Measurements from ENCODE around the gene PNMA8B.

The PNMA8B gene, protein sequence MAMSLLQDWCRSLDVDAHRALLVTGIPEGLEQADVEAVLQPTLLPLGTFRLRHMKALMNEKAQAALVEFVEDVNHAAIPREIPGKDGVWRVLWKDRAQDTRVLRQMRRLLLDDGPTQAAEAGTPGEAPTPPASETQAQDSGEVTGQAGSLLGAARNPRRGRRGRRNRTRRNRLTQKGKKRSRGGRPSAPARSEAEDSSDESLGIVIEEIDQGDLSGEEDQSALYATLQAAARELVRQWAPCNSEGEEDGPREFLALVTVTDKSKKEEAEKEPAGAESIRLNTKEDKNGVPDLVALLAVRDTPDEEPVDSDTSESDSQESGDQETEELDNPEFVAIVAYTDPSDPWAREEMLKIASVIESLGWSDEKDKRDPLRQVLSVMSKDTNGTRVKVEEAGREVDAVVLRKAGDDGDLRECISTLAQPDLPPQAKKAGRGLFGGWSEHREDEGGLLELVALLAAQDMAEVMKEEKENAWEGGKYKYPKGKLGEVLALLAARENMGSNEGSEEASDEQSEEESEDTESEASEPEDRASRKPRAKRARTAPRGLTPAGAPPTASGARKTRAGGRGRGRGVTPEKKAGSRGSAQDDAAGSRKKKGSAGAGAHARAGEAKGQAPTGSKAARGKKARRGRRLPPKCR

DNA sequence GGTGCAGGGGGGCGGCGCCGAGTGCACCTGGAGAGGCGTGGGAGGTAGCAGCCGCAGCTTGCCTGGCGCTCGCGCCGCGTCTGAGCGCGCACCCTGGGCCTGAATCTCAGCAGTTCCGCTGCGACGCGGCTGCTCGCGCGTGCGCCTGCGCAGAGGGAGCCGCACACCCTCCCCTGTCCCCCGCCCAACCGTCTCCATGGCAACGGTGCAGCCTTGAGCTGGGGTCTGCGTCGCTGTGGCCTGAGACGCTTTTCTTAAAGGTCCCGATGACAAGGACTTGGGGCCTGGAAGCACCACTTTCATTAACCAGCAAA is at the start of gene PNMA8B:
Gene PNMA8B (minus strand): TSS at position 82 of the 314 bp plus-strand sequence. CDS start 402 bp downstream, outside the sequence.
- DNase-seq (ENCODE audit: low read depth), result no peak
- no peak within 1 kb of the TSS for H3K4me3 ChIP-seq (ENCODE audit: control insufficient read depth, low read depth, low read length)
- TF ChIP-seq, protein P1, sequence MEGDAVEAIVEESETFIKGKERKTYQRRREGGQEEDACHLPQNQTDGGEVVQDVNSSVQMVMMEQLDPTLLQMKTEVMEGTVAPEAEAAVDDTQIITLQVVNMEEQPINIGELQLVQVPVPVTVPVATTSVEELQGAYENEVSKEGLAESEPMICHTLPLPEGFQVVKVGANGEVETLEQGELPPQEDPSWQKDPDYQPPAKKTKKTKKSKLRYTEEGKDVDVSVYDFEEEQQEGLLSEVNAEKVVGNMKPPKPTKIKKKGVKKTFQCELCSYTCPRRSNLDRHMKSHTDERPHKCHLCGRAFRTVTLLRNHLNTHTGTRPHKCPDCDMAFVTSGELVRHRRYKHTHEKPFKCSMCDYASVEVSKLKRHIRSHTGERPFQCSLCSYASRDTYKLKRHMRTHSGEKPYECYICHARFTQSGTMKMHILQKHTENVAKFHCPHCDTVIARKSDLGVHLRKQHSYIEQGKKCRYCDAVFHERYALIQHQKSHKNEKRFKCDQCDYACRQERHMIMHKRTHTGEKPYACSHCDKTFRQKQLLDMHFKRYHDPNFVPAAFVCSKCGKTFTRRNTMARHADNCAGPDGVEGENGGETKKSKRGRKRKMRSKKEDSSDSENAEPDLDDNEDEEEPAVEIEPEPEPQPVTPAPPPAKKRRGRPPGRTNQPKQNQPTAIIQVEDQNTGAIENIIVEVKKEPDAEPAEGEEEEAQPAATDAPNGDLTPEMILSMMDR (IDR thresholded peaks at IDR 0.05; ENCODE audit: control insufficient read depth, insufficient read depth, low read depth, low read length, missing control alignments), result no peak

DNA sequence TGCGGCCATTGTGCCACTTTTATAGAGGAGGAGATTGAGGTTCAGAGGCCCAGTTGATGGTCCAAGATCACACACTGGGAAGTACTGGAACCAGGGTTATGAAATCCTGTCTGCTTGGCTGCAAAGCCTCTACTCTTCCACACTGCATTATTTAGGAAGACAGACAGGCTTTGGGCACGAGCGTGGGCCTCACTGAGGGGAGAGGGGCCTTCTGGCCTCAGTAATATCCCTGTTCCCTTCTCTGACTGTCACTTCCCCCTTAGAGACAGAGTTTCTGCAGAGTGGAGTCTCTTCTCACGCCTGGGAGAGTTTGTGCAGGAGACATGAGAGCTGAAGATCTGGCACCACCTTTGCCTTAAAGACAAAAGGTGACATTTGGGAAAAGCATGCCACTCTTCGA is 49.0 kb upstream of the PNMA8B start:
- no peak for DNase-seq (ENCODE audit: low read depth)
- TF ChIP-seq, protein P1 (IDR thresholded peaks at IDR 0.05; ENCODE audit: control insufficient read depth, insufficient read depth, low read depth, low read length, missing control alignments), result no peak
- no peak overlapping the region for H3K4me3 ChIP-seq (ENCODE audit: control insufficient read depth, low read depth, low read length)

DNA sequence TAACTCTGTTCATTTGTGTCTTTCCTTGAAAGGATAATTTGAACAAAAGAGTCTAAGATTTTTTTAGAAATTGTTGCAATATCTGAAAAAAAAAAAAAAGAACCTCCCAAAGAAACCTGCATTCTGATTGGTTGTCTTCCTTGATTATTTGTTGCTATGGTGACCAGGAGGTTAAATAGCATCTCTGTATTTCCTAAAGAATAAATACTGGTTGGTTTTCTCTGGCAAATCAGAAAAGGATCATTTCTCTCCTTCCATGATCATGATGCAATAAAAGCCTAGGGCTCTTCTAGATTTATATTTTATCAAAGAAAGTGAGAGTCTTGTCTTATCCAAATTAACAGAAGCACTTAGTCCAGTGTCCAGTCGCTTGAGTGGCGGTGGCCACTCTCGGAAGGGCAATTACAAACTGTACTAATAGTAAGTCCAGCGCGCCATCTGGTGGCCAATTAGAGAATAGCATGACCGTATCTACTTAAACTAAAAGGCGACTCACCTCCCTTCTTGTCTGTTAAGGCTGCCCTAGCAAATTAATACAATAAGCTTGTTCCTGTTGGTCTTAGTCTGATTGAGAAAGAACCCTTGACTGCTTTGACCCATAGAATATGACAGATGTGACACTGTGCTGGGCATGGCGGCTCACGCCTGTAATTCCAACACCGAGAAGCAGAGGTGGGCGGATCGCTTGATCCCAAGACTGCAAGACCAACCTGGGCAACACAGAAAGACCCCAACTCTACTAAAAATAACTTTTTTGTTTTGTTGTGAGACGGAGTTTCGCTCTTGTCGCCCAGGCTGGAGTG is 47.0 kb upstream of the PNMA8B start:
- peak; percentile 69 for DNase-seq (ENCODE audit: low read depth)
- no peak overlapping the region for H3K4me3 ChIP-seq (ENCODE audit: control insufficient read depth, low read depth, low read length)
- TF ChIP-seq, protein P1 (IDR thresholded peaks at IDR 0.05; ENCODE audit: control insufficient read depth, insufficient read depth, low read depth, low read length, missing control alignments), result peak; percentile 74

DNA sequence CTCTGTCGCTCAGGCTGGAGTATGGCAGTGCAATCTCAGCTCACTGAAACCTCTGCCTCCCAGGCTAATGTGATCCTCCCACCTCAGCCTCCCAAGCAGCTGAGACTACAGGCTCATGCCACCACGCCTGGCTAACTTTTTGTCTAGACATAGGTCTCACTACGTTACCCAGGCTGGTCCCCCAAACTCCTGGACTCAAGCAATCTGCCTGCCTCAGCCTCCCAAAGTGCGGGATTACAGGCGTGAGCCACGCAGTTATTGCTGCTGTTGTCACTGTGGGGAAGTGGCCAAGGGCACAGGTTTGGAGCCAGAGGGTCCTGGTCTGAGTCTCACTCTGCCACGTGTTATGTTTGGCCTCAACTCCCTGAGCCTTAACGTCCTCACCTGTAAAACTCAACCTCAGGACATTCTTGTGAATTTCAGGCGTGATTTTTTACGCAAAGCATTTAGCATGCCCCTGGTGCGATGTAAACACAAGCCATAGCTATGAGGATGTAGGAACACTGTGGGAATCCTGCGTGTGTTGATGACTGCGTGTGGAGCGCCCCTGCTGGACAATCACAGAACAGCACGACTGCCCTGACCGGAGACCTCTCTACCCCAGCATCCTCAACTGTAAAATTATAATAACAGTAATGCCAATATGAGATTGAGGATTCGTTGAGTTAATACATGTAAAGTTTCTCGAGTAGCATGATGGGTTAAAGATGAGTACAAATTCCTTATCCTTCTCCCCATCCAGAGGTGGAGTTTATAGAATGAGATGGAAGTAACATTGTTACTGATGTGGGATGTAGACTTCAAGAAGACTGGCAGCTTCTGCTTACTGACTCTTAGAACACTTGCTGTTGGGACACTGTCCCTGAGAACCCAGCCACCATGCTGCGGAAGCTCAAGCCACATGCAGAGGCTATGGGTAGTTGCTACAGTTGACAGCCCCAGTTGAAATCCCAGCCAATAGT is 41.8 kb upstream of the PNMA8B start:
- H3K4me3 ChIP-seq (ENCODE audit: control insufficient read depth, low read depth, low read length), result no peak overlapping the region
- TF ChIP-seq, protein P1 (IDR thresholded peaks at IDR 0.05; ENCODE audit: control insufficient read depth, insufficient read depth, low read depth, low read length, missing control alignments), result peak; percentile 92
- DNase-seq (ENCODE audit: low read depth), result no peak

DNA sequence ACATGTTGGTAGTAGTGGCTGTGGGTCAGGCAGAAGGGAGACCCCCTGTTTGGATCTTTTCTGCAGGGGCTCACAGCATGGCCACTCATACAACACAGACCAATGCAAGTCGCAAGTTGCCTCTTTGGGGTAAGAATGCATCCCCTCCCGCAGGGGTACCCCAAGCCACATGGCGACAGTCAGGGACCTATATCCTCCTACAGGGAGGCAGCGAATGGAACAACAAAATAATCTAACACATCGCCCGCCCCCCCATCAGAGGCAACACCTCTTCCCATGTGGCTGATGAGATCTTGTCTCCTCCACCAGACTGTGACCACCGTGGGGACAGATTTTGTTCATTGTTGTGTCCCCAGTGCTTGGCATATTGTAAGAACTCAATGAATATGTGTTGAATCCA is 40.7 kb upstream of the PNMA8B start:
- TF ChIP-seq, protein P1 (IDR thresholded peaks at IDR 0.05; ENCODE audit: control insufficient read depth, insufficient read depth, low read depth, low read length, missing control alignments), result no peak
- DNase-seq (ENCODE audit: low read depth), result no peak
- H3K4me3 ChIP-seq (ENCODE audit: control insufficient read depth, low read depth, low read length), result no peak overlapping the region

Measured in AG09309 (cell line).